Trophoblast cell (in vitro differentiated cells and primary cell): ENCODE data around the gene CDC42EP3. TPM values are rescaled to one million over a fixed set of nuclear protein-coding genes. Genes with fewer than 3 reads are reported as not detected.

Source experiments
- DNase-seq, 2 donors: peaks; one replicate each; pipeline ENCODE4 v3.0.0-alpha.2; 2016
- H2AFZ ChIP-seq: 2 replicates; pipeline ENCODE4 v1.6.1; 2013; ENCODE audit warnings: low read length, moderate library complexity, mild to moderate bottlenecking; ENCODE audit not compliant: insufficient read depth, poor library complexity
- H2AK5ac ChIP-seq: 2 replicates; pipeline ENCODE4 v1.6.1; 2013; ENCODE audit warnings: mild to moderate bottlenecking, low read length
- H2BK120ac ChIP-seq: 2 replicates; pipeline ENCODE4 v1.6.1; 2013; ENCODE audit warnings: low read length, mild to moderate bottlenecking, moderate library complexity; ENCODE audit not compliant: insufficient read depth, poor library complexity
- H2BK12ac ChIP-seq: 2 replicates; pipeline ENCODE4 v1.6.1; 2013; ENCODE audit warnings: mild to moderate bottlenecking, low read length, moderate library complexity
- H2BK5ac ChIP-seq: 2 replicates; pipeline ENCODE4 v1.6.1; 2013; ENCODE audit warnings: low read length, low read depth, moderate library complexity, mild to moderate bottlenecking; ENCODE audit not compliant: poor library complexity
- H3K14ac ChIP-seq: 2 replicates; pipeline ENCODE4 v1.6.1; 2013; ENCODE audit warnings: mild to moderate bottlenecking, low read length
- H3K18ac ChIP-seq: 2 replicates; pipeline ENCODE4 v1.6.1; 2013; ENCODE audit warnings: mild to moderate bottlenecking, low read length
- H3K23ac ChIP-seq: 2 replicates; pipeline ENCODE4 v1.6.1; 2013; ENCODE audit warnings: low read length
- H3K27ac ChIP-seq: 2 replicates; pipeline ENCODE4 v1.5.1; 2013; ENCODE audit warnings: low read depth, mild to moderate bottlenecking, inconsistent platforms, low read length, moderate library complexity
- H3K27me3 ChIP-seq: 2 replicates; pipeline ENCODE4 v1.6.1; 2013; ENCODE audit warnings: inconsistent platforms, mild to moderate bottlenecking, low read length, moderate library complexity; ENCODE audit not compliant: insufficient read depth
- H3K36me3 ChIP-seq, 2 experiments: 1 replicate in 1 of 2; 2 replicates in 1 of 2; pipeline ENCODE4 v1.6.1; 2013; ENCODE audit warnings: low read length in 2 of 2, mild to moderate bottlenecking in 2 of 2, moderate library complexity in 1 of 2; ENCODE audit not compliant: insufficient read depth in 2 of 2, control insufficient read depth in 1 of 2
- H3K4ac ChIP-seq: 2 replicates; pipeline ENCODE4 v1.6.1; 2013; ENCODE audit warnings: low read depth, mild to moderate bottlenecking, low read length, moderate library complexity
- H3K4me1 ChIP-seq, 2 experiments: 1 replicate in 1 of 2; 2 replicates in 1 of 2; pipeline ENCODE4 v1.6.1; 2013; ENCODE audit warnings: low read length in 2 of 2, mild to moderate bottlenecking in 2 of 2, moderate library complexity in 1 of 2; ENCODE audit not compliant: insufficient read depth in 2 of 2, control insufficient read depth in 1 of 2
- H3K4me2 ChIP-seq: 2 replicates; pipeline ENCODE4 v1.6.1; 2013; ENCODE audit warnings: inconsistent platforms, mild to moderate bottlenecking, low read length, moderate library complexity
- H3K4me3 ChIP-seq: 2 replicates; pipeline ENCODE4 v1.5.1; 2013; ENCODE audit warnings: mild to moderate bottlenecking, low read depth, low read length, inconsistent platforms
- H3K79me1 ChIP-seq: one replicate; pipeline ENCODE4 v1.6.1; 2013; ENCODE audit warnings: low read length
- H3K79me2 ChIP-seq: 2 replicates; pipeline ENCODE4 v1.6.1; 2013; ENCODE audit warnings: low read length, mild to moderate bottlenecking; ENCODE audit not compliant: control insufficient read depth, insufficient read depth, poor library complexity
- H3K9ac ChIP-seq: 2 replicates; pipeline ENCODE4 v1.6.1; 2013; ENCODE audit warnings: mild to moderate bottlenecking, low read length
- H3K9me3 ChIP-seq: 2 replicates; pipeline ENCODE4 v1.6.1; 2013; ENCODE audit warnings: low read depth, mild to moderate bottlenecking, control low read depth, inconsistent platforms, low read length; ENCODE audit not compliant: insufficient read depth
- H4K12ac ChIP-seq: 2 replicates; pipeline ENCODE4 v1.6.1; 2013; ENCODE audit warnings: low read depth, mild to moderate bottlenecking, low read length, moderate library complexity
- H4K8ac ChIP-seq: 2 replicates; pipeline ENCODE4 v1.6.1; 2013; ENCODE audit warnings: low read depth, mild to moderate bottlenecking, low read length, moderate library complexity
- H4K91ac ChIP-seq: one replicate; pipeline ENCODE4 v1.6.1; 2013; ENCODE audit warnings: low read depth, mild to moderate bottlenecking, low read length, moderate library complexity
- WGBS: extraction: QIAGEN DNeasy Blood & Tissue Kit; methylation state at CpG from one replicate; pipeline ENCODE4 v1.1.7; 2013; ENCODE audit warnings: missing lambda C conversion rate; ENCODE audit not compliant: insufficient read length, insufficient coverage; ENCODE audit errors: extremely low coverage; 5-methylcytosine and 5-hydroxymethylcytosine counted together
- polyA plus RNA-seq: library from polyadenylated mRNA; stranded (reverse); fragments of 200-250 nt; gene quantifications from 2 replicates; pipeline ENCODE4 v1.2.3, GENCODE V29; 2013

The CDC42EP3 gene, protein sequence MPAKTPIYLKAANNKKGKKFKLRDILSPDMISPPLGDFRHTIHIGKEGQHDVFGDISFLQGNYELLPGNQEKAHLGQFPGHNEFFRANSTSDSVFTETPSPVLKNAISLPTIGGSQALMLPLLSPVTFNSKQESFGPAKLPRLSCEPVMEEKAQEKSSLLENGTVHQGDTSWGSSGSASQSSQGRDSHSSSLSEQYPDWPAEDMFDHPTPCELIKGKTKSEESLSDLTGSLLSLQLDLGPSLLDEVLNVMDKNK
- polyA plus RNA-seq: 60.8 TPM in 2 replicates

DNA sequence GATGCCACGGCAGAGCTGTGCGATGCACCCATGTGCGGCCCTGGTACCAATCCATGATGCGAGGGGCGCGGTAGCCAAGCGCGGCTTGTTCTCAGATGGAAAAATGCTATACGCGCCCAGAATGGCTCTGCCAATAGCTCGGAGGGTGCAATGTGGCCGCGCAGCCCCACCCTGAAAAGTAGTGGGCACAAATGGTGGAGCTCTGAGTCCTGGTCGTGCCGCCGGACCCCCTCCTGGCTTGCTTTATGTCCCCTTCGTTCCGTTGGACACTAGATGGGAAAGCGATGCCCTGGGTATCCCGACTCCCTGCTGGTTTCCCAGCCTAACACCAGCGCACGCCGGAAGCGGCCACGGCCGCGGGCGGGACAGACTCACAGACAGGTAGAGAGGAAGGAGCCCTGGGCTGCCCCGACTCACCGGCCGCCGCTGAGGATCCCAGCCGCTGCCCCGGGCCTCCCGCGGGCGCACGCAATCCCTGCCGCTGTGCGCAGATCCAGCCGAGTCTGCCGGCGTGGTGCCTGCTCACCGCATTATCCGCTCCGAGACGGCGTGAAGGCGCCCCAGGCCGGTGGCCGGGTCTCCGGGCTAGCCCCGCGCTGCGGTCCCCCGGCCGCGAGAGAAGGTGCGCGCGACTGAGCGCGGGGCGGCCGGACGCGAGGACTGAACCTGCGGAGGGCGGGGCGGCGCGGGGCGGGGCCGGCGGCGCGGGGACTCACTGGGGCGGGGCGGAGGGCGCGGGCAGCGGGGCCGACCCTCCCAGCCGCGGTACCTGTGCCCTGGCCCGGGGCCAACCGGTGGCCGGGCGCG, at the start of gene CDC42EP3:
Gene CDC42EP3 (minus strand): TSS at position 634 of the 807 bp plus-strand sequence. CDS start 25,055 bp downstream, outside the sequence.
- Histone ChIP-seq H3K9ac (peak within 1 kb of the TSS; percentile 95), H3K4ac (peak within 1 kb of the TSS; percentile 83), H4K91ac (peak within 1 kb of the TSS; percentile 83), H3K27ac (peak within 1 kb of the TSS; percentile 97), H4K8ac (peak within 1 kb of the TSS; percentile 89), H3K18ac (peak within 1 kb of the TSS; percentile 94), H3K36me3 (peaks cover 5% of the 10 kb centered on the region in 2 experiments), H3K79me1 (peaks cover 20% of the 10 kb centered on the region), H3K4me2 (peak within 1 kb of the TSS; percentile 84), H2BK5ac (peak within 1 kb of the TSS; percentile 94), H3K14ac (peak within 1 kb of the TSS; percentile 95), H3K23ac (no peak within 1 kb of the TSS), H3K27me3 (no peaks in the 10 kb centered on the region), H2BK12ac (peak within 1 kb of the TSS; percentile 78), H3K79me2 (peaks cover 22% of the 10 kb centered on the region), H2AFZ (peak within 1 kb of the TSS; percentile 89), H4K12ac (peak within 1 kb of the TSS; percentile 88), H2BK120ac (peak within 1 kb of the TSS; percentile 96), H3K4me1 (peaks cover 7 to 10% of the 10 kb centered on the region in 2 experiments), H3K9me3 (no peaks in the 10 kb centered on the region), H2AK5ac (peak within 1 kb of the TSS; percentile 72), H3K4me3 (peak within 1 kb of the TSS; percentile 93)
- peak; percentile 58 to 79 for DNase-seq
- WGBS: no CpG with 5 or more reads among the region's 90 CpGs

DNA sequence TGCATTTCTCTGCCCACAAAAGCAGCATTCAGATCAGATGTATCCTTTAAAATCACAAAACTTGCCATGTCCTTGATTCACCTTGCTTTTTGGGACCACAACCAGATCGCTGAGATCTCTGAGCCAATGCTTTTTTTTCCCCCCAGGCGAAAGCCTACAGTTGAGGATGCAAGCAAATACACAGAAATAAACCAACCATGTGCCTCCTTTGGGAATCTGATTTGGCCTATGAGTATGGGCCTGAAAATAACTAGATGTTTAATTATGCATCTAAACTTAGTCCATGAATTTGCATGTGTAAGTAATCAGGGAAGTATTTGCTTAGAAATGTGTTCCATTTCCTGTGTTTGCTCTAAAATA, 49.7 kb upstream of the CDC42EP3 start:
- no CpG with 5 or more reads among the region's 2 CpGs for WGBS
- no peak overlapping the region for H3K14ac ChIP-seq
- H3K4me2 ChIP-seq: no peak overlapping the region
- H3K23ac ChIP-seq: no peak overlapping the region
- H2BK120ac ChIP-seq: no peak overlapping the region
- H3K4me3 ChIP-seq: no peak overlapping the region
- H3K9ac ChIP-seq: no peak overlapping the region
- no peak for DNase-seq
- H3K4me1 ChIP-seq: no peaks in the 10 kb centered on the region
- no peaks in the 10 kb centered on the region for H3K79me2 ChIP-seq
- H3K27ac ChIP-seq: no peak overlapping the region
- no peak overlapping the region for H2BK5ac ChIP-seq
- H3K9me3 ChIP-seq: no peaks in the 10 kb centered on the region
- no peaks in the 10 kb centered on the region for H3K27me3 ChIP-seq
- no peak overlapping the region for H4K8ac ChIP-seq
- H2BK12ac ChIP-seq: no peak overlapping the region
- H2AFZ ChIP-seq: no peak overlapping the region
- no peaks in the 10 kb centered on the region for H3K36me3 ChIP-seq
- H3K79me1 ChIP-seq: no peaks in the 10 kb centered on the region
- no peak overlapping the region for H3K4ac ChIP-seq
- no peak overlapping the region for H4K91ac ChIP-seq
- no peak overlapping the region for H2AK5ac ChIP-seq
- H3K18ac ChIP-seq: no peak overlapping the region
- no peak overlapping the region for H4K12ac ChIP-seq

DNA sequence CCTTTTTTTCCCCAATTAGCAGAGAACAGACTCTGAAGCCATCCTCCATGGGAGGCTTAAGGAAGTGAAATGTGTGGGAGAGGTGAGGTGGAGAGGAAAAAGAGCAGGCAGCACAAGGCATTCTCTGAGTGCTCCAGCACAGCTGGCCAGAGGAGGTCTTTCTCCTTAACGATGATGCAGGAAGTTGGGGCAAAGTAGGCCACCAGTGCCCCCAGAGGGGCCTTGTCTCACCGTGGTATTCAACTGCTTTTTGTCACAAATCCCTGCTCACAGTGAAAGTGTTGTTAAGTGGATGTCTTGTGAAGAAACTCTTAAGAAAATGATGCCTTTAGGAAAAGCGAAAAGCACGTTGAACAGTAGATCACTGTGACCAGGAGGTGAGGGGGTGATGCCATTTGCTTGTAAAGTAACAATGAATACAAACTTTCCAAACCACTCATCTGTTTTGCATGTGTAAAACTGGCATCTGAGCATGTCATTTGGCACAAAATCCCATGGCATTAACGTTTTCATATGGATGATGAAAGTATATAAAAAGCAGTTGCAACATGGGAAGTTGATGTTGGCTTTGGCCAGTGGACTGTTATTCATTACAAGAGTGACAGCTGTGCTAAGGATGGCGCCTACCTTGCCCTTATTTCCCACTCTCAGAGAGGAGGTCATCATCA, 49.2 kb upstream of the CDC42EP3 start:
- H2AK5ac ChIP-seq: no peak overlapping the region
- H3K9me3 ChIP-seq: no peaks in the 10 kb centered on the region
- no peak for DNase-seq
- no peak overlapping the region for H4K91ac ChIP-seq
- no peak overlapping the region for H3K14ac ChIP-seq
- no peaks in the 10 kb centered on the region for H3K4me1 ChIP-seq
- no peaks in the 10 kb centered on the region for H3K79me2 ChIP-seq
- no peak overlapping the region for H2BK120ac ChIP-seq
- no peaks in the 10 kb centered on the region for H3K27me3 ChIP-seq
- H3K36me3 ChIP-seq: no peaks in the 10 kb centered on the region
- H3K23ac ChIP-seq: no peak overlapping the region
- H3K79me1 ChIP-seq: no peaks in the 10 kb centered on the region
- no peak overlapping the region for H3K9ac ChIP-seq
- no peak overlapping the region for H4K12ac ChIP-seq
- no peak overlapping the region for H2BK12ac ChIP-seq
- H3K4me3 ChIP-seq: no peak overlapping the region
- H3K27ac ChIP-seq: no peak overlapping the region
- H2BK5ac ChIP-seq: no peak overlapping the region
- H3K18ac ChIP-seq: no peak overlapping the region
- no peak overlapping the region for H3K4ac ChIP-seq
- no peak overlapping the region for H4K8ac ChIP-seq
- no peak overlapping the region for H2AFZ ChIP-seq
- no CpG with 5 or more reads among the region's 6 CpGs for WGBS
- no peak overlapping the region for H3K4me2 ChIP-seq

DNA sequence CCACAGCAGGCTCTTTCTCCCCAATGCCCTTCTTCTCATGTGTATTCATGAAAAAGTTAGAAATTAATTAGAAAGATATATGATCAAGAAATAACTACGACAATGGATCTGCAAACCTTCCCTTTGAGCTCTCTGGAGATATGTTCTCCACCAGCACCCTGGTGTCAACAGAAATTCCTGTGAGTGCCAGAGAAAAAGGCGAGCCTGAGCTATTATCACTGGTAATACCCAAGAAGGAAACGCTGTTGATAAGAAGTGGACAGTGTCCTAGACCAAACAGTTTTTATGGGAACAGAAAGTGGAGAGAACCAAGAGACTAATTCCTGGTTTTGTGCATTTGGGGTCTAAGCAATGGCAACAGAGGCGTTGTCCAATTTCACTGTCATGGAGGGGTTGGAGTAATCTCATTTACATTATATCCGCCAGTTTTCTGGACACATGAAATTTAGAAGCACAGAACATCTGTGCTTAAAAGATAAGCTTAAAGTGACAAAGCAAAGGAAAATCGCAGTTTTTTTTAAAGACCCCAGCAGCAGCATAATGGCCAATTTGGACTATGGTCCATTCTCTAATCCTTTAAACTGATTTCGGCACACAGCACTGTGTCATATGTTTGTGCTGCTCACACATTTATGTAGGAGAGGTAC, 47.2 kb upstream of the CDC42EP3 start:
- Histone ChIP-seq H3K4me3 (no peak overlapping the region), H4K12ac (no peak overlapping the region), H3K27ac (no peak overlapping the region), H4K91ac (no peak overlapping the region), H2BK120ac (no peak overlapping the region), H3K79me1 (no peaks in the 10 kb centered on the region), H3K23ac (no peak overlapping the region), H3K4me2 (no peak overlapping the region), H3K18ac (no peak overlapping the region), H3K4ac (no peak overlapping the region), H2AFZ (no peak overlapping the region), H3K14ac (no peak overlapping the region), H2BK12ac (no peak overlapping the region), H2AK5ac (no peak overlapping the region), H3K4me1 (no peaks in the 10 kb centered on the region), H2BK5ac (no peak overlapping the region), H4K8ac (no peak overlapping the region), H3K36me3 (no peaks in the 10 kb centered on the region), H3K27me3 (no peaks in the 10 kb centered on the region), H3K79me2 (no peaks in the 10 kb centered on the region), H3K9me3 (no peaks in the 10 kb centered on the region), H3K9ac (no peak overlapping the region)
- WGBS: no CpG with 5 or more reads among the region's 7 CpGs
- DNase-seq: no peak
